ENCODE measurements around the gene CFAP97D2. TPM values are rescaled to one million over a fixed set of nuclear protein-coding genes. Genes with fewer than 3 reads are reported as not detected.

Gene CFAP97D2
- total RNA-seq, 4 donors from 2014 or later: not detected

DNA sequence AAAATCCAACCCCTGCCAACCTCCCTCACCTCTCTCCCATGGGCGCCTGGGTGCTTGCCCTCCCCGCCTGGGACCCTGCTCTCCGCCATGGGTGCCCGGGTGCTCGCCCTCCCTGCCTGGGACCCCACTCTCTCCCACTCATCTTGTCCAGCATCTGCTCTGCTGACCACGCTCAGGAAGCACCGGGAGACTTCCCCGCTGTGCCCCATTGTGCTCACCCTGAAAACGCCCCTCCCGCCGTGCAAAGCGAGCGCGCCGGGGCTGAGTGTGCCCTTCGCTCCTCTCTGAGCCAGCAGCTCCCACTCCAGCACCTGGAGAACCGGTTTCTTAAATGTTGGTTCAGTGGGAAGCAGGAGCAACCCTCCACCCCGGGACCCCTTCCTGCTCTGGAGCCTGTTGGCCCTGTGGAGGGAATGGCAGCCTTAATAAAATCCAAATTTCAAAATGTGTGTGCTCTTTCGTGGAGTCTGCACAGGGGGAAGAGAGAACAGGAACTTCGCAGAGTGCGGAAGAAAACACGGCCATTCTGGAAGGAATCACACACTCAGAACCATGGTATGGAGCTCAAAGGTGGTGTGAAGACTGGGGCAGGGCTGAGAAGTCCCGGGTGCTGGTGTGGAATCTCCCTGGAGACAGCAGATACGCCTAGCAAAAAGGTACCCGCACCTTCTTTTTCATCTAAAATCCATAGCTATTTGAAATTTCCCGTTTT is 32.5 kb downstream of the CFAP97D2 start:
- Histone ChIP-seq H3K4me1 (no peaks in the 10 kb centered on the region), H3K27me3 (peaks cover 0 to 30% (median 2%) of the 10 kb centered on the region in 4 donors), H3K27ac (replicated peaks in 1 of 4) (no peak overlapping the region), H3K36me3 (no peaks in the 10 kb centered on the region), H3K9me3 (no peaks in the 10 kb centered on the region), H3K4me3 (no peak overlapping the region)
- DNase-seq (ENCODE audit: extremely low spot score): no peak
- 73% methylated on average over 26 of the region's 26 CpGs for WGBS
- TF ChIP-seq EP300 (IDR thresholded peaks at IDR 0.05) (no peak), POLR2AphosphoS5 (IDR thresholded peaks at IDR 0.05) (no peak), POLR2A (IDR thresholded peaks at IDR 0.05; ENCODE audit: low read depth) (no peak), CTCF (IDR thresholded peaks at IDR 0.05) (no peak)
- intact Hi-C loops (cut with DNase I): no loop called here

GRCh38 chr13:114212158-114212495 is 33.1 kb downstream of the CFAP97D2 start:
- TF ChIP-seq CTCF (IDR thresholded peaks at IDR 0.05) (no peak), POLR2AphosphoS5 (IDR thresholded peaks at IDR 0.05) (no peak), EP300 (IDR thresholded peaks at IDR 0.05) (no peak), POLR2A (IDR thresholded peaks at IDR 0.05; ENCODE audit: low read depth) (no peak)
- Histone ChIP-seq H3K4me3 (no peak overlapping the region), H3K36me3 (no peaks in the 10 kb centered on the region), H3K4me1 (no peaks in the 10 kb centered on the region), H3K9me3 (no peaks in the 10 kb centered on the region), H3K27me3 (peaks cover 0 to 30% (median 2%) of the 10 kb centered on the region in 4 donors), H3K27ac (replicated peaks in 1 of 4) (no peak overlapping the region)
- intact Hi-C loops (cut with DNase I): no loop called here
- DNase-seq (ENCODE audit: extremely low spot score): no peak
- WGBS: 73% methylated on average over 6 of the region's 6 CpGs

- intact Hi-C loops (cut with DNase I): no loop called here
- Histone ChIP-seq H3K27me3 (peaks cover 0 to 30% (median 2%) of the 10 kb centered on the region in 4 donors), H3K27ac (replicated peaks in 1 of 4) (no peak overlapping the region), H3K4me1 (no peaks in the 10 kb centered on the region), H3K36me3 (no peaks in the 10 kb centered on the region), H3K4me3 (no peak overlapping the region), H3K9me3 (no peaks in the 10 kb centered on the region)
- DNase-seq (ENCODE audit: extremely low spot score): no peak
- WGBS: 88% methylated on average over 7 of the region's 7 CpGs
- TF ChIP-seq CTCF (IDR thresholded peaks at IDR 0.05) (no peak), EP300 (IDR thresholded peaks at IDR 0.05) (no peak), POLR2A (IDR thresholded peaks at IDR 0.05; ENCODE audit: low read depth) (no peak), POLR2AphosphoS5 (IDR thresholded peaks at IDR 0.05) (no peak)
These were observed 34.9 kb downstream of the CFAP97D2 start for GRCh38 chr13:114213980-114214379.

DNA sequence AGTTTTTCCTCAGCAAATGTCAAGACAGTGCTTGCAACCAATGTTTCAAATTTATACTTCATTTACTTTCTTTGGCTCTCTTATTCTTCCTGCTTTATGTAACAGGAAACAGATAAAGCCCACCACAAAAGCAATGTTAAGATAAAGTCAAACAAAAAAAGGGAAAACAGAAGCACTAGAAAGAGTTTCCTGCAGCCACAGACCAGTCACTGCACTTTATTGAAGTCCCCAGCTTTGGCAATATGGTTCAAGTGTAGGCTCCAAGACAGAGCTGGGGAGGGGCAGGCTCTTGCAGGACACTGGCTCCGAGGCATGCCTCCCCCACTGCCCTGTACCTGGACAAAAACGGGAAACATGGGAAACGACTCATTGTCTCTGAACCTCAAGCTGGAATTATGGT is 40.3 kb downstream of the CFAP97D2 start:
- Histone ChIP-seq H3K27me3 (no peaks in the 10 kb centered on the region), H3K4me3 (no peak overlapping the region), H3K9me3 (no peaks in the 10 kb centered on the region), H3K36me3 (no peaks in the 10 kb centered on the region), H3K27ac (replicated peaks in 1 of 4) (no peak overlapping the region), H3K4me1 (no peaks in the 10 kb centered on the region)
- DNase-seq (ENCODE audit: extremely low spot score): no peak
- TF ChIP-seq POLR2A (IDR thresholded peaks at IDR 0.05; ENCODE audit: low read depth): no peak
- TF ChIP-seq POLR2AphosphoS5 (IDR thresholded peaks at IDR 0.05): no peak
- TF ChIP-seq CTCF (IDR thresholded peaks at IDR 0.05): no peak
- no peak for TF ChIP-seq EP300 (IDR thresholded peaks at IDR 0.05)
- intact Hi-C loops (cut with DNase I): no loop called here
- WGBS: 61% methylated on average over 3 of the region's 3 CpGs
